ENCODE results near the gene KIAA1671.

KIAA1671 gene

DNA sequence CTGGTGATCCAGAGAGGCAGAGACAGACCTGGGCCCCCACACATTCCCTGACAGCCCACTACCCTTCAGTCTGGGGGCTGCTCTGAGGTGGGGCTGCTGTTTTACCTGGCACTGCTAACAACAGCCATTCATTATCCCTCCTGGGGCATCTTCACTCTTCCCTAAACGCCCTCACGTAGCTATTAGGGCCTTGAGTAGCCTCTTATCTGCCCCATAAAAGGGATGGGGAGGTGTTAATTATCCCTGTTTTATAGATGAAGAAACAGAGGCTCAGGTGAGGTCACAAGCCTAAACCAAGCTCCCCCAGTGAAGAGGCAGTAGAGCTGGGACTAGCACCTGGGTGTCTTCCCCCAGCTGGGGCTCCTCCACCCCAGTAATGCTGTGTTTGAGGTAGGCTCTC is 79.5 kb downstream of the KIAA1671 start:
- no peak for TF ChIP-seq ZNF274 (IDR thresholded peaks at IDR 0.05; ENCODE audit: low read depth, low read length)
- TF ChIP-seq YY1 (IDR thresholded peaks at IDR 0.05; ENCODE audit: insufficient read depth, insufficient read length), result no peak
- TF ChIP-seq SUZ12 (IDR thresholded peaks at IDR 0.05; ENCODE audit: extremely low read depth, insufficient read depth, insufficient read length), result no peak
- peaks cover 2% of the 10 kb centered on the region for H3K4me1 ChIP-seq (ENCODE audit: insufficient read depth, insufficient read length)
- H3K9me3 ChIP-seq (ENCODE audit: insufficient read depth, low read length), result no peaks in the 10 kb centered on the region
- H3K4me3 ChIP-seq (ENCODE audit: insufficient read length, low read depth), result no peak overlapping the region
- DNase-seq (ENCODE audit: low read depth, low spot score), result no peak
- no peak overlapping the region for H3K9ac ChIP-seq (ENCODE audit: insufficient read length, low read depth)
- no peaks in the 10 kb centered on the region for H3K27me3 ChIP-seq (ENCODE audit: insufficient read depth, insufficient read length)
- H3K36me3 ChIP-seq (ENCODE audit: insufficient read depth, insufficient read length, low read length), result peaks cover 15% of the 10 kb centered on the region

- no peak for TF ChIP-seq SUZ12 (IDR thresholded peaks at IDR 0.05; ENCODE audit: extremely low read depth, insufficient read depth, insufficient read length)
- TF ChIP-seq ZNF274 (IDR thresholded peaks at IDR 0.05; ENCODE audit: low read depth, low read length), result no peak
- no peak for TF ChIP-seq YY1 (IDR thresholded peaks at IDR 0.05; ENCODE audit: insufficient read depth, insufficient read length)
- H3K4me3 ChIP-seq (ENCODE audit: insufficient read length, low read depth), result no peak overlapping the region
- H3K36me3 ChIP-seq (ENCODE audit: insufficient read depth, insufficient read length, low read length), result peaks cover 24% of the 10 kb centered on the region
- no peak overlapping the region for H3K9ac ChIP-seq (ENCODE audit: insufficient read length, low read depth)
- H3K4me1 ChIP-seq (ENCODE audit: insufficient read depth, insufficient read length), result no peaks in the 10 kb centered on the region
- H3K9me3 ChIP-seq (ENCODE audit: insufficient read depth, low read length), result no peaks in the 10 kb centered on the region
- no peaks in the 10 kb centered on the region for H3K27me3 ChIP-seq (ENCODE audit: insufficient read depth, insufficient read length)
- no peak for DNase-seq (ENCODE audit: low read depth, low spot score)
Observed at GRCh38 chr22:25035715-25036114, 83.2 kb downstream of the KIAA1671 start.

DNA sequence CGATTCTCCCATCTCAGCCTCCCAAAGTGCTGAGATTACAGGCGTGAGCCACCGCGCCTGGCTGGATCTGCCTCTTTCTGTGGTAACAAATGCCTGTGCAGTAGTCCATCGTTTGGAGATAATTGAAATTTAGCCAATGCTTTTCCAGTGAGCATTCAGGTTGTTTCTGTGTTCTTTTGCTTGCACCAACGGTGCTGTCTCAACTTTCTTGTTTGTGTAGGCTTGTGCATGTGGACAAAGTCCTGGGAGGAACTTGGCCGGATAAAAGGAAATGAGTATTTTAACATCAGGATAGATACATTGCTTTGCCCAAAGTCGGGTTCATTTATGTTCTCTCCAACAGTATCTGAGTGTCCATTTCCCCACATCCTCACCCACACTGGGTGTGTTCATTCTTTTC is 85.7 kb downstream of the KIAA1671 start:
- Histone ChIP-seq H3K9ac (ENCODE audit: insufficient read length, low read depth) (no peak overlapping the region), H3K27me3 (ENCODE audit: insufficient read depth, insufficient read length) (no peaks in the 10 kb centered on the region), H3K4me1 (ENCODE audit: insufficient read depth, insufficient read length) (no peaks in the 10 kb centered on the region), H3K4me3 (ENCODE audit: insufficient read length, low read depth) (no peak overlapping the region), H3K36me3 (ENCODE audit: insufficient read depth, insufficient read length, low read length) (peaks cover 30% of the 10 kb centered on the region), H3K9me3 (ENCODE audit: insufficient read depth, low read length) (no peaks in the 10 kb centered on the region)
- TF ChIP-seq YY1 (IDR thresholded peaks at IDR 0.05; ENCODE audit: insufficient read depth, insufficient read length) (no peak), ZNF274 (IDR thresholded peaks at IDR 0.05; ENCODE audit: low read depth, low read length) (no peak), SUZ12 (IDR thresholded peaks at IDR 0.05; ENCODE audit: extremely low read depth, insufficient read depth, insufficient read length) (no peak)
- no peak for DNase-seq (ENCODE audit: low read depth, low spot score)

DNA sequence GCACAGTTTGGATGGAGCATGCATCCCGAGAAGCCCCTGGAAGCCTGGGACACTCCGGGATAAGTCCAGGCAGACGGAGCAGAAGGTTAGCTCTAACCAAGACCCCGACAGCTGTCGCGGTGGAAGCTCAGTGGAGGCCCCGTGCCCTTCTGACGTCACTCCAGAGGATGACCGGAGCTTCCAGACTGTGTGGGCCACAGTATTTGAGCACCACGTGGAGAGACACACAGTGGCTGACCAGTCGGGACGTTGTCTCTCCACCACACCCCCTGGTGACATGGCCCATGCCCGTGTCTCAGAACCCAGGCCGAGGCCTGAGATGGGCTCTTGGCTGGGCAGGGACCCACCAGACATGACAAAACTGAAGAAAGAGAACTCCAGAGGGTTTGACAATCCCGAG is 86.3 kb downstream of the KIAA1671 start:
- H3K36me3 ChIP-seq (ENCODE audit: insufficient read depth, insufficient read length, low read length), result peaks cover 30% of the 10 kb centered on the region
- no peak overlapping the region for H3K9ac ChIP-seq (ENCODE audit: insufficient read length, low read depth)
- DNase-seq (ENCODE audit: low read depth, low spot score), result no peak
- H3K27me3 ChIP-seq (ENCODE audit: insufficient read depth, insufficient read length), result no peaks in the 10 kb centered on the region
- no peaks in the 10 kb centered on the region for H3K4me1 ChIP-seq (ENCODE audit: insufficient read depth, insufficient read length)
- no peak overlapping the region for H3K4me3 ChIP-seq (ENCODE audit: insufficient read length, low read depth)
- TF ChIP-seq SUZ12 (IDR thresholded peaks at IDR 0.05; ENCODE audit: extremely low read depth, insufficient read depth, insufficient read length), result no peak
- no peak for TF ChIP-seq ZNF274 (IDR thresholded peaks at IDR 0.05; ENCODE audit: low read depth, low read length)
- TF ChIP-seq YY1 (IDR thresholded peaks at IDR 0.05; ENCODE audit: insufficient read depth, insufficient read length), result no peak
- no peaks in the 10 kb centered on the region for H3K9me3 ChIP-seq (ENCODE audit: insufficient read depth, low read length)

DNA sequence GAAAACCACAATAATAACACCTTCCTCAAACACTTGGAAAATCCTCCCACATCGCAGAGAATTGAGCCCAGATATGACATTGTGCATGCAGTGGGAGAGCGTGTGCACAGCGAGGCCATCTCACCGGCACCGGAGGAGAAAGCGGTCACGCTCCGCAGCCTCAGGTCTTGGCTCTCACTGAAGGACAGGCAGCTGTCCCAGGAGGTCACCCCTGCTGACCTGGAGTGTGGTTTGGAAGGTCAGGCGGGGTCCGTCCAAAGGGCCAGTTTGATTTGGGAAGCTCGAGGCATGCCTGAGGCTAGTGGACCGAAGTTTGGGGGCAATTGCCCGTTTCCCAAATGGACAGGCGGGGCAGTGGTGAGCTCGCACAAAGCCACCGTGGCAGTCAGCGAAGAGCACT is 86.7 kb downstream of the KIAA1671 start:
- DNase-seq (ENCODE audit: low read depth, low spot score), result no peak
- Histone ChIP-seq H3K36me3 (ENCODE audit: insufficient read depth, insufficient read length, low read length) (peaks cover 34% of the 10 kb centered on the region), H3K9me3 (ENCODE audit: insufficient read depth, low read length) (no peaks in the 10 kb centered on the region), H3K4me1 (ENCODE audit: insufficient read depth, insufficient read length) (no peaks in the 10 kb centered on the region), H3K9ac (ENCODE audit: insufficient read length, low read depth) (no peak overlapping the region), H3K4me3 (ENCODE audit: insufficient read length, low read depth) (no peak overlapping the region), H3K27me3 (ENCODE audit: insufficient read depth, insufficient read length) (no peaks in the 10 kb centered on the region)
- TF ChIP-seq SUZ12 (IDR thresholded peaks at IDR 0.05; ENCODE audit: extremely low read depth, insufficient read depth, insufficient read length) (no peak), ZNF274 (IDR thresholded peaks at IDR 0.05; ENCODE audit: low read depth, low read length) (no peak), YY1 (IDR thresholded peaks at IDR 0.05; ENCODE audit: insufficient read depth, insufficient read length) (no peak)

DNA sequence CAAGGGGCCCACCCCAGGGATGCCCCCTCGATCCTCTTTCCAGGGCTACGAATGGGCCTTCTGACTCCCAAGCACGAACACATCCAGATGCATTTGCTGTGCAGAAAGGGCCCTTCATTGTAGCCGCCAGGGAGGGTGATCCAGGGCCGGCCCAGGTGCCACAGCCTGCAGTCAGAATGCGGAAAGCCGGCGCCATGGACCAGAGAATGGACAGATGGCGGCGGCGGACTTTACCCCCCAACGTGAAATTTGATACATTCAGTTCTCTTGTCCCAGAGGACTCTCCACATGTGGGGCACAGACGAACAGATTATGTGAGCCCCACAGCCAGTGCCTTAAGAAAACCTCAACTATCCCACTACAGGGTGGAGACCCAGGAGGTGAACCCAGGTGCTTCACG is 87.2 kb downstream of the KIAA1671 start:
- Histone ChIP-seq H3K27me3 (ENCODE audit: insufficient read depth, insufficient read length) (no peaks in the 10 kb centered on the region), H3K4me3 (ENCODE audit: insufficient read length, low read depth) (no peak overlapping the region), H3K36me3 (ENCODE audit: insufficient read depth, insufficient read length, low read length) (peaks cover 34% of the 10 kb centered on the region), H3K4me1 (ENCODE audit: insufficient read depth, insufficient read length) (no peaks in the 10 kb centered on the region), H3K9me3 (ENCODE audit: insufficient read depth, low read length) (no peaks in the 10 kb centered on the region), H3K9ac (ENCODE audit: insufficient read length, low read depth) (no peak overlapping the region)
- TF ChIP-seq ZNF274 (IDR thresholded peaks at IDR 0.05; ENCODE audit: low read depth, low read length), result no peak
- no peak for TF ChIP-seq SUZ12 (IDR thresholded peaks at IDR 0.05; ENCODE audit: extremely low read depth, insufficient read depth, insufficient read length)
- no peak for TF ChIP-seq YY1 (IDR thresholded peaks at IDR 0.05; ENCODE audit: insufficient read depth, insufficient read length)
- DNase-seq (ENCODE audit: low read depth, low spot score), result no peak

- peaks cover 30% of the 10 kb centered on the region for H3K36me3 ChIP-seq (ENCODE audit: insufficient read depth, insufficient read length, low read length)
- DNase-seq (ENCODE audit: low read depth, low spot score), result no peak
- H3K9me3 ChIP-seq (ENCODE audit: insufficient read depth, low read length), result peaks cover 9% of the 10 kb centered on the region; the same call in 1 of the 2 replicates
- H3K9ac ChIP-seq (ENCODE audit: insufficient read length, low read depth), result no peak overlapping the region
- H3K4me1 ChIP-seq (ENCODE audit: insufficient read depth, insufficient read length), result no peaks in the 10 kb centered on the region
- TF ChIP-seq ZNF274 (IDR thresholded peaks at IDR 0.05; ENCODE audit: low read depth, low read length) (no peak), YY1 (IDR thresholded peaks at IDR 0.05; ENCODE audit: insufficient read depth, insufficient read length) (no peak), SUZ12 (IDR thresholded peaks at IDR 0.05; ENCODE audit: extremely low read depth, insufficient read depth, insufficient read length) (no peak)
- no peaks in the 10 kb centered on the region for H3K27me3 ChIP-seq (ENCODE audit: insufficient read depth, insufficient read length)
- no peak overlapping the region for H3K4me3 ChIP-seq (ENCODE audit: insufficient read length, low read depth)
Observed at GRCh38 chr22:25045159-25045558, 92.6 kb downstream of the KIAA1671 start.
